WTC11 (cell line): ENCODE results near the gene FNDC3B.

Source experiments
- ATF2 ChIP-seq: sonication (generic); formaldehyde crosslinking; IDR thresholded peaks from 2 replicates; pipeline ENCODE4 v1.8.1; 2022; ENCODE audit warnings: low read depth, missing genetic modification reagents, borderline replicate concordance
- CDX4 ChIP-seq: fragments of 250-450 bp; sonication (Bioruptor Pico); IDR thresholded peaks from 2 replicates; pipeline ENCODE4 v1.9.0; 2021; ENCODE audit warnings: moderate library complexity, mild to moderate bottlenecking, inconsistent platforms, borderline replicate concordance
- CTCF ChIP-seq: fragments of 200-600 bp; IDR thresholded peaks from 2 replicates; pipeline ENCODE4 v1.8.0; 2022; ENCODE audit warnings: antibody characterized with exemption
- E2F4 ChIP-seq: sonication (generic); formaldehyde crosslinking; IDR thresholded peaks from 2 replicates; pipeline ENCODE4 v1.8.1; 2022; ENCODE audit warnings: low read depth, mild to moderate bottlenecking, moderate library complexity, missing genetic modification reagents, borderline replicate concordance
- FOXP4 ChIP-seq: sonication (generic); formaldehyde crosslinking; IDR thresholded peaks from 2 replicates; pipeline ENCODE4 v1.8.0; 2022; ENCODE audit warnings: mild to moderate bottlenecking, missing genetic modification reagents
- JUN ChIP-seq: sonication (generic); formaldehyde crosslinking; IDR thresholded peaks from 2 replicates; pipeline ENCODE4 v1.8.0; 2023; ENCODE audit warnings: mild to moderate bottlenecking, missing genetic modification reagents
- KAT7 ChIP-seq: sonication (generic); formaldehyde crosslinking; IDR thresholded peaks from 2 replicates; pipeline ENCODE4 v1.8.1; 2023; ENCODE audit warnings: missing genetic modification reagents, mild to moderate bottlenecking, borderline replicate concordance
- MAX ChIP-seq: sonication (generic); formaldehyde crosslinking; IDR thresholded peaks from 2 replicates; pipeline ENCODE4 v1.8.0; 2022; ENCODE audit warnings: mild to moderate bottlenecking, missing genetic modification reagents
- MYBL2 ChIP-seq: sonication (generic); formaldehyde crosslinking; IDR thresholded peaks from 2 replicates; pipeline ENCODE4 v1.8.1; 2023; ENCODE audit warnings: mild to moderate bottlenecking, moderate library complexity, missing genetic modification reagents
- NFE2L1 ChIP-seq: sonication (generic); formaldehyde crosslinking; IDR thresholded peaks from 2 replicates; pipeline ENCODE4 v1.8.1; 2023; ENCODE audit warnings: missing genetic modification reagents
- SP1 ChIP-seq: sonication (generic); formaldehyde crosslinking; conservative IDR thresholded peaks from 2 replicates; pipeline ENCODE4 v1.8.1; 2022; ENCODE audit warnings: missing genetic modification reagents
- ZNF232 ChIP-seq: sonication (generic); formaldehyde crosslinking; IDR thresholded peaks from 2 replicates; pipeline ENCODE4 v1.8.0; 2022; ENCODE audit warnings: mild to moderate bottlenecking, missing genetic modification reagents
- ZNF317 ChIP-seq: sonication (generic); formaldehyde crosslinking; IDR thresholded peaks from 2 replicates; pipeline ENCODE4 v1.8.1; 2023; ENCODE audit warnings: low read depth, mild to moderate bottlenecking, moderate library complexity, missing genetic modification reagents, borderline replicate concordance
- ZNF416 ChIP-seq: fragments of 250-450 bp; sonication (Bioruptor Pico); IDR thresholded peaks from 2 replicates; pipeline ENCODE4 v1.9.0; 2021; ENCODE audit warnings: mild to moderate bottlenecking, inconsistent platforms

- TF ChIP-seq CTCF, result no peak
- TF ChIP-seq MAX (CRISPR knock-in tag), result no peak
- TF ChIP-seq SP1, result no peak
- no peak for TF ChIP-seq ZNF317 (CRISPR knock-in tag)
- TF ChIP-seq JUN (CRISPR knock-in tag), result no peak
- TF ChIP-seq FOXP4 (CRISPR knock-in tag), result no peak
- no peak for TF ChIP-seq CDX4
- no peak for TF ChIP-seq KAT7 (CRISPR knock-in tag)
- TF ChIP-seq ATF2 (CRISPR knock-in tag), result no peak
- no peak for TF ChIP-seq NFE2L1 (CRISPR knock-in tag)
- no peak for TF ChIP-seq MYBL2
- TF ChIP-seq ZNF232 (CRISPR knock-in tag), result no peak
- no peak for TF ChIP-seq E2F4 (CRISPR knock-in tag)
- TF ChIP-seq ZNF416 (CRISPR knock-in tag), result no peak
Observed at GRCh38 chr3:172262991-172263608, 223.7 kb downstream of the FNDC3B start.
